SK-N-SH treated with all-trans-retinoic acid at 6 μM for 48 hours (cell line): ENCODE data around the gene PTPRD.
A peak's percentile ranks its signal among the peaks of the same experiment; 100 is the strongest.

ENCODE experiments used
- ATAC-seq: fragments of 200-7000 bp; cut with Tn5 transposase; 3 replicates; pipeline ENCODE4 v1.9.1; 2020; ENCODE audit warnings: mild to moderate bottlenecking, moderate library complexity
- ARNTL ChIP-seq: fragments of 450-650 bp; formaldehyde crosslinking; IDR thresholded peaks from 2 replicates; pipeline ENCODE4 v1.5.0; 2020; ENCODE audit warnings: low read depth, mild to moderate bottlenecking, moderate library complexity, borderline replicate concordance
- BACH2 ChIP-seq: fragments of 250-450 bp; sonication (Bioruptor Pico); IDR thresholded peaks from 2 replicates; pipeline ENCODE4 v1.9.0; 2021; ENCODE audit warnings: mild to moderate bottlenecking, borderline replicate concordance
- CSDC2 ChIP-seq: fragments of 250-450 bp; sonication (Bioruptor Pico); IDR thresholded peaks from 2 replicates; pipeline ENCODE4 v1.5.0; 2020; ENCODE audit warnings: mild to moderate bottlenecking, moderate library complexity
- CSRNP3 ChIP-seq: fragments of 250-450 bp; sonication (Bioruptor Pico); IDR thresholded peaks from 2 replicates; pipeline ENCODE4 v1.5.1; 2021; ENCODE audit warnings: mild to moderate bottlenecking, moderate library complexity
- ISL1 ChIP-seq: fragments of 250-450 bp; sonication (Bioruptor Pico); IDR thresholded peaks from 2 replicates; pipeline ENCODE4 v2.1.2; 2022; ENCODE audit warnings: mild to moderate bottlenecking, moderate library complexity
- OSR1 ChIP-seq: fragments of 250-450 bp; sonication (Bioruptor Pico); IDR thresholded peaks from 2 replicates; pipeline ENCODE4 v1.8.0; 2022; ENCODE audit warnings: moderate library complexity, mild to moderate bottlenecking, inconsistent platforms
- PATZ1 ChIP-seq: fragments of 250-450 bp; sonication (Bioruptor Pico); IDR thresholded peaks from 2 replicates; pipeline ENCODE4 v1.8.0; 2020; ENCODE audit warnings: mild to moderate bottlenecking, moderate library complexity, borderline replicate concordance
- POU6F1 ChIP-seq: fragments of 250-450 bp; sonication (Bioruptor Pico); IDR thresholded peaks from 2 replicates; pipeline ENCODE4 v1.8.0; 2021; ENCODE audit warnings: low read depth, mild to moderate bottlenecking, moderate library complexity, borderline replicate concordance
- PPARA ChIP-seq: fragments of 250-450 bp; sonication (Bioruptor Pico); IDR thresholded peaks from 2 replicates; pipeline ENCODE4 v1.5.0; 2020; ENCODE audit warnings: mild to moderate bottlenecking, borderline replicate concordance
- SNAI2 ChIP-seq: fragments of 250-450 bp; sonication (Bioruptor Pico); IDR thresholded peaks from 2 replicates; pipeline ENCODE4 v1.5.0; 2020; ENCODE audit warnings: mild to moderate bottlenecking, moderate library complexity
- TCF4 ChIP-seq: fragments of 250-450 bp; sonication (Bioruptor Pico); IDR thresholded peaks from 2 replicates; pipeline ENCODE4 v1.8.0; 2021; ENCODE audit warnings: mild to moderate bottlenecking, moderate library complexity, borderline replicate concordance
- TOX ChIP-seq: fragments of 250-450 bp; sonication (Bioruptor Pico); IDR thresholded peaks from 2 replicates; pipeline ENCODE4 v1.8.0; 2021; ENCODE audit warnings: mild to moderate bottlenecking, moderate library complexity, borderline replicate concordance
- TSHZ2 ChIP-seq: fragments of 250-450 bp; sonication (Bioruptor Pico); IDR thresholded peaks from 2 replicates; pipeline ENCODE4 v1.5.0; 2020; ENCODE audit warnings: mild to moderate bottlenecking, moderate library complexity
- ZC3H10 ChIP-seq: fragments of 250-450 bp; sonication (Bioruptor Pico); IDR thresholded peaks from 2 replicates; pipeline ENCODE4 v1.5.1; 2021; ENCODE audit warnings: mild to moderate bottlenecking, moderate library complexity
- ZFP3 ChIP-seq: fragments of 250-450 bp; sonication (Bioruptor Pico); IDR thresholded peaks from 2 replicates; pipeline ENCODE4 v1.5.0; 2020; ENCODE audit warnings: mild to moderate bottlenecking, moderate library complexity
- ZFP30 ChIP-seq: fragments of 450-650 bp; formaldehyde crosslinking; IDR thresholded peaks from 2 replicates; pipeline ENCODE4 v1.5.0; 2022; ENCODE audit warnings: mild to moderate bottlenecking, moderate library complexity
- ZNF8 ChIP-seq: fragments of 450-650 bp; formaldehyde crosslinking; IDR thresholded peaks from 2 replicates; pipeline ENCODE4 v1.5.0; 2020; ENCODE audit warnings: mild to moderate bottlenecking, moderate library complexity

PTPRD gene

GRCh38 chr9:8857068-8857925 is 1755.5 kb downstream of the PTPRD start:
- TF ChIP-seq TCF4 (no peak), ZFP3 (CRISPR knock-in tag) (no peak)
- TF ChIP-seq, all 23 proteins: peak for 0
- peak; percentile 63 for ATAC-seq

GRCh38 chr9:8856396-8857067 is 1756.3 kb downstream of the PTPRD start:
- TF ChIP-seq SNAI2 (CRISPR knock-in tag), result no peak
- TF ChIP-seq TCF4, result no peak
- TF ChIP-seq ZFP3 (CRISPR knock-in tag), result no peak
- TF ChIP-seq POU6F1 (CRISPR knock-in tag), result no peak
- TF ChIP-seq CSRNP3 (CRISPR knock-in tag), result no peak
- TF ChIP-seq ARNTL (CRISPR knock-in tag), result no peak
- no peak for TF ChIP-seq ZNF8 (CRISPR knock-in tag)
- no peak for TF ChIP-seq ZC3H10 (CRISPR knock-in tag)
- TF ChIP-seq ISL1 (CRISPR knock-in tag), result no peak
- TF ChIP-seq TOX (CRISPR knock-in tag), result no peak
- TF ChIP-seq, all 23 proteins: peak for 0
- ATAC-seq, result no peak

- peak; percentile 48; the same call in 1 of the 3 replicates for ATAC-seq
- TF ChIP-seq TOX (CRISPR knock-in tag), result no peak
- TF ChIP-seq OSR1 (CRISPR knock-in tag), result no peak
- TF ChIP-seq POU6F1 (CRISPR knock-in tag), result no peak
- no peak for TF ChIP-seq PPARA (CRISPR knock-in tag)
- TF ChIP-seq BACH2 (CRISPR knock-in tag), result no peak
- no peak for TF ChIP-seq ZFP3 (CRISPR knock-in tag)
- no peak for TF ChIP-seq ZC3H10 (CRISPR knock-in tag)
- TF ChIP-seq ZFP30 (CRISPR knock-in tag), result no peak
- TF ChIP-seq PATZ1, result no peak
- TF ChIP-seq CSDC2 (CRISPR knock-in tag), result no peak
- TF ChIP-seq ZNF8 (CRISPR knock-in tag), result no peak
- TF ChIP-seq TSHZ2, result no peak
Observed at GRCh38 chr9:8855046-8855445, 1757.8 kb downstream of the PTPRD start.
